LHCN-M2 (cell line): ENCODE data around the gene FIZ1. TPM values are rescaled to one million over a fixed set of nuclear protein-coding genes. Genes with fewer than 3 reads are reported as not detected.

Experiments used
- DNase-seq: peaks from one replicate; pipeline ENCODE4 v3.0.0-alpha.2; 2012; ENCODE audit warnings: low read depth
- total RNA-seq: library from RNA; depleted of rRNA; stranded (reverse); fragments of >200 nt; gene quantifications from 2 replicates; pipeline ENCODE4 v1.2.3, GENCODE V29; 2014

Gene FIZ1
- total RNA-seq, 1 experiment from 2014 or later, result 7.4 TPM

DNA sequence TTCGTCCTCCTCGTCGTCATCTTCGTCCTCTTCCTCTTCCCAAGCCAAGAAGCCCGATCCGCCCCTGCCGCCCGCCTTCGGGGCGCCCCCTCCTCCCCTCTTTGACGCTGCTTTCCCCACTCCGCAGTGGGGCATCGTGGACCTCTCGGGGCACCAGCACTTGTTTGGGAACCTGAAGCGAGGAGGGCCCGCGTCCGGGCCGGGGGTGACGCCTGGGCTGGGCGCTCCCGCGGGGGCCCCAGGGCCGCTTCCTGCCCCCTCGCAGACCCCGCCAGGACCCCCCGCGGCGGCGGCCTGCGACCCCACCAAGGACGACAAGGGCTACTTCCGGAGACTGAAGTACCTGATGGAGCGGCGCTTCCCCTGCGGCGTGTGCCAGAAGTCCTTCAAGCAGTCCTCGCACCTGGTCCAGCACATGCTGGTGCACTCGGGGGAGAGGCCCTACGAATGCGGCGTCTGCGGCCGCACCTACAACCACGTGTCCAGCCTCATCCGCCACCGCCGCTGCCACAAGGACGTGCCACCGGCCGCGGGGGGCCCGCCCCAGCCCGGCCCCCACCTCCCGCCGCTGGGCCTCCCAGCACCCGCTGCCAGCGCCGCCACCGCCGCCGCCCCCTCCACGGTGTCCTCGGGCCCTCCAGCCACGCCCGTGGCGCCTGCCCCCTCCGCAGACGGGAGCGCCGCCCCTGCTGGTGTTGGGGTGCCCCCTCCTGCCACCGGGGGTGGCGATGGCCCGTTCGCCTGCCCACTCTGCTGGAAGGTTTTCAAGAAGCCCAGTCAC, 14.8 kb upstream of the FIZ1 start:
- no peak for DNase-seq

GRCh38 chr19:55613396-55613795, 14.1 kb upstream of the FIZ1 start:
- no peak for DNase-seq

DNA sequence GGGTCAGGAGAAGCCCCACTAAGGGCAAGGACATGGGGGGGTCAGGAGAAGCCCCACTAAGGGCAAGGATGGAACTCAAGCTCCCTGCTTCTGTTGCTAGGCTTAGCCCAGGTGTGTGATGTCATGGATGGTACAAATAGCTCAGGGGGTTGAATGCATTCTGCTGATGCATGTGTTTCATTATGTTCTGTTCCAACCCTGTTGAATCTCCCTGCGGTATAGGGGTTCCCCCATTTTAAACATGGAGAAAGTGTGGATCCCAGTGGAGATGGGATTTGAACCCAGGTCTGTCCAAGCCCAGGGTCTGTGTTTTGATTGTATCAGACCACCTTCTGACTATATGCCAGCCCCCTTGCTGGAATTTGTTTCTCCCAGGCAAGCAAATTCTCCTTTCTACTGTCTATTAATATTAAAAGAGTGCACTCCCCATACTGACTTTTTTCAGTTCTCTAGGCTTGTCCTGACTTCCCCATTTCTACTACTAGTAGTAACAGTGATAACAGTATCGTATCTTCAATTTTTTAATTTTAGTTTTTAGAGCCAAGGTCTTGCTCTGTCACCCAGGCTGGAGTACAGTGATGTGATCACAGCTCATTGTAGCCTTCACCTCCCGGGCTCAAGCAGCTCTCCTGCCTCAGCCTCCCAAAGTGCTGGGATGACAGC, 12.8 kb upstream of the FIZ1 start:
- no peak for DNase-seq

DNA sequence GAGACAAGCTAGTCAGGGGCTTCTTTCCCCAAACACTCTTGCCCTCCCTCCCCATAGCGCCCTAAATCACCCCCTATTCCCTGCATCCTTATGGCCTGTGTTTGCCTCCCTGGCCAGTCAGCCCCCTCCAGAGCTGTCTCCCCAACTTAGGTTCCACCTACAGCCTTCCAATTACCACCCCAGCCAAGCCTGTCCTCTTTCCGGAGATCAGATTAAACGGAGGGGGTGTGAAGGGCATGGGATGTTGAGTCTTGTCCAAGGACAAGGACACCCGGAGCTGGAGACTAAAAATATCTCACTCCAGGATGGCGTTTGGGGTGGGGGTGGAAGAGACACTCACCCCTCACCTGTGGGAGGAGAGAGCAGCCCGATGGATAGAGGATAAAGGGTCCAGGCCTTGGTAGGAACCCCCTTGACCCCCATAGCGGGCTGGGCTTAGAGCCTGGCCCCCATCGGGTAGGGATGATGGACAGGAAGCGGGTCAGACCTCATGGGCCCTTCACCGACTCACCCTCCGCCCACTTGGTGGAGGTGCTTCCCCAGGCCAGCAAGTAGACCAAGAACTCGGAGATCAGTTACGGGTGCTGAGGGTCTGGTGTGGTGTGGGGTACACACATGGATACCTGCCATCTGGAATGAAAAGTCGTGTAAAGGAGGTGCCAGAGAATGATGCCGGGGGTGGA, 12.1 kb upstream of the FIZ1 start:
- DNase-seq, result no peak

- DNase-seq, result no peak
Observed at GRCh38 chr19:55609326-55609725, 10.0 kb upstream of the FIZ1 start.

DNA sequence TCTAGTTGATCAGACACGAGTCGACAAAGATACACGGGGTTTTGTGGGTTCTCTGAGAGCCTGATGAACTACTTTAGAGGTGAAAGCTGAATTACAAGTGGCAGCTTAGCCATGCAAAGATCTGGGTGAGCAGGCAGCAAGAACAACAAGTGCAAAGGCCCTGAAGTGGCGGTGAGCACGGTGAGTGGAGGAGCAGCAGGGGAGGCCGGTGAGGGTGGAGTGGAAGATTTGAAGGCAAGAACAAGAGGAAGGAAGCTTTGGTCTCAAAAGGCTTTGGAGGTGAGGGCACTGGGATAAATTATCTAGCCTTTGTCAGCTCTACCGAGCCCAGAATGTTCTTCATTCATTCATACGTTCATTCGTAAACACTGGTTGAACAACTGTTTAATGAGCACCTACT, 7.5 kb upstream of the FIZ1 start:
- no peak for DNase-seq

- no peak for DNase-seq
Observed at GRCh38 chr19:55606471-55606787, 7.1 kb upstream of the FIZ1 start.

- peak; percentile 74 for DNase-seq
Observed at GRCh38 chr19:55605637-55606470, 6.5 kb upstream of the FIZ1 start, which contains the start of gene ZNF865. Gene ZNF865 (plus strand): TSS chr19:55605647. CDS start chr19:55613619, 7,972 bp downstream.

DNA sequence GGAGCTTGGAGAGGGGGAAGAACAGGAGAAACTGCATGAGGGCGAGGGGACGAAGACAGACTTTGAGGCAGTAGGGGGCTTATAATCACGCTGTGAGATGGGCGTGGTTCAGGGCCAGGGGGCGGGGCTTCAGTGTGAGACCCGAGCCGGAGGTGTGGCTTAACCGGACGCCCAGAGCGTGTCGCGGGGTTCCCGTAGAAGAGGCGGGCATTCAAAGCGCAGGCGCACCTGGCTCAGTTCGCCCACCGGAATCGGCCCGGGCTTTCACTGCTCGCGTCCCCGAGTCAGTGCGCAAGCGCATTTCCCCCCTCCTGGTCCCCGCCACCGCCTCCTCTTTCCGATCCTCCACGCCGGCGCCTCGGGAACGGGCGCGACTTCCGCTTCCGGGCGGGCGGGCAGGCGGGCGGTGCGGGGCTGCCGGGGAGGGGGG, 5.9 kb upstream of the FIZ1 start:
- DNase-seq, result peak; percentile 96

- no peak for DNase-seq
Observed at GRCh38 chr19:55603581-55604292, 4.4 kb upstream of the FIZ1 start.

DNA sequence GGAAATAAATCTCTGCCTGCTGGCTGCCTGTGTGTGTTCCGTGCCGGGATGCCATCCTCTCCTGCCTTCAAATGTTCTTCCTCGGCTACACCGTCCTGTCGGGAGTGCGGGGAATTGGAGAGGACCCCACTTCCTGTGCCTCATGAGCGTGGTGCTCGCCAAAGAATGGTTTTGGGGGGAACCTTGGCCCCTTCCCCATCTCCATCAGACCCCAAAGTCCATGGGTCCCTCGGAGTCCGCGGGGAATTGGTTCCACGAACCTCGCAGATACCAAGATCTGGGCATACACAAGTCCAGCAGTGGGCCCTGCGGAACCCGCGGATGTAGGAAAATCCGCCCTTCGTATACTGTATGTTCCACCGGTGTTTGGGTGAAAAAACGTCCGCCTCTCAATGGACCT, 3.8 kb upstream of the FIZ1 start:
- DNase-seq, result no peak

DNA sequence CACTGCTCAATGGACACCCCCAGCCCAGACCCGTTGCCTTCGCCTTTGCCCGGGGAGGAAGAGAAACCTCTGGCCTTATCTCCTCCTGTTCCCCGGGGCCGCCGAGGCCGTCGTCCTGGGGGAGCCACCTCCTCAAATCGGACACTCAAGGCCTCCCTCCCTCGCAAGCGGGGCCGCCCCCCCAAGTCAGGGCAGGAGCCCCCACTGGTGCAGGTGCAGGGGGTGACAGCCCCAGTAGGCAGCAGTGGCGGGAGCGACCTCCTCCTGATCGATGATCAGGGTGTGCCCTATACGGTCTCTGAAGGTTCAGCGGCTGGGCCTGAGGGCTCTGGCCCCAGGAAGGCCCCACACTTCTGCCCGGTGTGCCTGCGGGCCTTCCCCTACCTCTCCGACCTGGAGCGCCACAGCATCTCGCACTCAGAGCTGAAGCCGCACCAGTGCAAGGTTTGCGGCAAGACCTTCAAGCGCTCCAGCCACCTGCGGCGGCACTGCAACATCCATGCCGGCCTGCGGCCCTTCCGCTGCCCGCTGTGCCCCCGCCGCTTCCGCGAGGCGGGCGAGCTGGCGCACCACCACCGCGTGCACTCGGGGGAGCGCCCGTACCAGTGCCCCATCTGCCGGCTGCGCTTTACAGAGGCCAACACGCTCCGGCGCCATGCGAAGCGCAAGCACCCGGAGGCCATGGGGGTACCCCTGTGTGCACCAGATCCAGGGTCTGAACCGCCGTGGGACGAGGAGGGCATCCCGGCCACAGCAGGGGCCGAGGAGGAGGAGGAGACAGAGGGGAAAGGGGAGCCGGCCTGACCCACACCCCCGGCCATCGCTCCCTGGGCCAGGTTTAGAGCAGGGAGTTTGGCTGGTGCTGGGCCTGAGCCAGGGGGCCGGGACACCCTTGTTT, 3.0 kb upstream of the FIZ1 start:
- no peak for DNase-seq

DNA sequence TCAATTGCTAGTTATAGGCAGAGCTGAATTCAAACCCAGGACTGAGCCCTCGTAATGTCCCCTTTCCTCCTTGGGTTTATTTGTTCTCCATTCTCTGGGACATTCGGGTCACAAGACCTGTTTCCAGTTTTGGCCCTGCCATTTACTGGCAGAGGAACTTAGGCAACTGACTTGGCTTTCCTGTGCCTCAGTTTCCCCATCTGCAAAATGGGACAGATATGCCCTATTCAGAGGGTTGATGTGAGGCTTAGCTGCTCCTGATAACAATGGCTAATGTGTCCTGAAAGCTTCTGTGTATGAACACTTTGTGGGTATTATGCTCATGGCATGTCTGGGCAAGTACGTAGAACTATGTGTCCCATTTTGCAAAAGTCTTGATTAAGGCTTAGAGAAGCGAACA, 1.8 kb upstream of the FIZ1 start:
- DNase-seq, result no peak

DNA sequence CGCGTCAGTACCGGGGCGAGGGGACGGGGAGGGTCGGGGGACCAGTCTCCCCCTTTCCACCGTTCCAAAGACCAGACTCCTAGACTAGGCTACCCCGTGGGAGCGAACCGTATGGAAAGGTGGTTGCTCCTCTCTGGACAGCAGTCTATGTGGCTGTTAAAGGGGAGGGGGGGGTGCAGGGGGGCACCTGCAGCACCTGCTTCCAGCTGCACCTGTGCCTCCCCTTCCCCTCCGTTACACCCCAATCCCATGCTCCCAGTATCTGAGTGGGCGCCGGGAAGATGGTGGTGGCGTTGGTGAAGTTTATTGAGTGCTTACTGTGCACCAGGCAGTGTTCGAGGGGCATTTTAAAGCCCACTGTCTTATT, 1.3 kb upstream of the FIZ1 start:
- DNase-seq, result no peak

DNA sequence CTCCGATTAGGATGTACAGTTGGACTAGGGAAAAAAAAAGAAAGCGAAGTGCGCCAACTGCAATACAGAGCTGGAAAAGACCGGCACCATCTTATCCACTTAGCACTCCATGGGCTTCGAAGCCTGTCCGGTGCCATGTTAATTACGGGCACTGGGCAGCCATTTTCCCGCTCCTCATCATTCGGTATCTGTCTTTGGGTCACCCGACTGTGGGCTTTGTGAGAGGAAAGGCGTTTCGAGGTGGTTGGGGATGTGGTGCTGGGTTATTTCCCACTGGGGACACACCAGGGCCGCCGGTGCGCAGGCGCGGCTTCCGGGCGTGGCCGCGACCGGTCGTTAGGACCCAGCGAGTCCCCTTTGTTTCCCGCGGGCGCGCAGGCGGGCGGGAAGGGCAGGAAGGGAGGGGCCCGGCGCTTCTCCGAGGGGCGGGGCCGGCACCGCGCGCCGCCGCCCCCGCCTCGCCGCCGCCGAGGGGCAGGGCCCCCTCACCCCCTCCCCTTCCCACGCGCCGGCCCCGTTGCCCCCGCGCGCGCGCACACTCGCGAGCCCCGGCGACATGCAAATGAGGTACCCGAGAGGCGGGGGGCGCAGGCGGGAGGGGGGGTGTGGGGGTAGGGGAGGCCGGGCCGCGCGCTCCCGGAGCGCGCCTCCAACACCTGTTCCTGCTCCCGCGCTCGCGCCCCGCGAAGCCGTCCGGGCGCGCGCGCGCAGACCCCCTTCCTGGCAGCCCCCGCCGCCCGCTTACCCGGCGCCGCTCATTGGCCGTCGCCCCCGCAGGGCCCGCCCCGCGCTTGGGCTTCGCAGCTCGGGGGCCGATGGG, 735 bp upstream of the FIZ1 start, which contains the start of gene ZNF524:
ZNF524 (plus strand) TSS at position 447 of the 820 bp plus-strand sequence. CDS start 1,825 bp downstream, outside the sequence.
- DNase-seq, result peak; percentile 85

DNA sequence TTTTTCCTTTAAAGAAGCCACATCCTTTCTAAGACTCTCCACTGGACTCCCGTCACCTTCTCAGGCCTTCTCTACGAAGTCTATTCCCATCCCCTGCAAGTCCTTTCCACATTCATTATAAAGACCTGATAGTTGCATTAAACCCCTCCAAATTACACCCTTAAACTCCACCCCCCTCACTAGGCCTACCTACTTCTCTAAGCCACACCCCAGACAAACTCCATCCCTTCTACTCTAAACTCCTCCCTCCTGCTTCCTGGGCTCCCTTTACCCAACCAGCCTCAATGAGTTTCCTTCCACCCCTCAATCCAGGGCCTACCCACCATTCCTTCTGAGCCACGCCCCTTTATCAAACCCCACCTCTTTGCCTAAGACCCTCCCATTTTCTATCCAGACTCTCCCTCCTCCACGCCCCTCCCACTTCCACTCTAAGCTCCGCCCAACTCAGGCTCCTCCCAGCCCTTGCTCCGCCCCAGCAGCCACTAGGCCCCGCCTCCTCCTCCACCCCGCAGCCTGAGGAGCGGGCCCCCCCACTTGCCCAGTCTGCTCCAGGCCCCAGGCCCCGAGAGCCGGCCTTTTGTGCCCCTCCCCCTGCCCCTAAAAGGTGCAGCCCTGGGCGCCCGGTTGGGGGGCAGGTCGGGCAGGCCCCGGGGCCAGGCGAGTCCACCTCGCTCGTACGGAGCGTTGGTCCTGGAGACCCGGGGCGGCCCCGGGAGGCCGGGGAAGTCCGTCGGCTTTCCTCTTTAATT, 424 bp downstream of the FIZ1 start:
- DNase-seq, result peak; percentile 92

DNA sequence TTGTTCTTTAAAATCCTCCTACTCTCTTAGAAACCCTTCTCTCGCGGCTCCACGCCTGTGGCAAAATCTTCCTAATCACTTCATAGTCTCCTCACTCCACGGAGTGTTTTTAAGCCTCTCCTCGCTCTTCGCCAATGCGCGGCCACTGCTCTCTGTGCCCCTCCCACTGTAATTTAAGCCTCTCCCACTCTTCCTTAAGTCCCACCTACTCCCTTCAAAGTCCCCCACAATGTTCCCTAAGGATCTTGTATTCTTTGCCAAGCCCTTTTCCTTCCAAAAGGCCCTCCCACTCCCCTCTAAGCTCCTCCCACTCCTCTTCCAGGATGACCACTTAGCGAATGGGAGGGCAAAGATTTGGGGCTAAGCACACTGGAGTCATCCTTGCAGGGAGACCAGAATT, 1.3 kb downstream of the FIZ1 start:
- DNase-seq, result no peak

GRCh38 chr19:55597501-55597921, 1.8 kb downstream of the FIZ1 start:
- DNase-seq, result no peak
